ENCODE results near the gene CFAP77.

Gene CFAP77

GRCh38 chr9:132597073-132597775 lies 187.2 kb downstream of the CFAP77 start:
- DNase-seq (ENCODE audit: low spot score) = no peak

- DNase-seq (ENCODE audit: low spot score) = no peak
Observed at GRCh38 chr9:132600326-132600984, 190.4 kb downstream of the CFAP77 start.

- no peak for DNase-seq (ENCODE audit: low spot score)
Observed at GRCh38 chr9:132602207-132602606, 192.2 kb downstream of the CFAP77 start.

GRCh38 chr9:132605387-132605786 lies 195.4 kb downstream of the CFAP77 start:
- no peak for DNase-seq (ENCODE audit: low spot score)

GRCh38 chr9:132606066-132606465 lies 196.1 kb downstream of the CFAP77 start:
- DNase-seq (ENCODE audit: low spot score) = no peak

- DNase-seq (ENCODE audit: low spot score) = no peak
Observed at GRCh38 chr9:132609184-132609583, 199.2 kb downstream of the CFAP77 start.

GRCh38 chr9:132609829-132610228 lies 199.8 kb downstream of the CFAP77 start:
- no peak for DNase-seq (ENCODE audit: low spot score)

GRCh38 chr9:132610661-132611060 lies 200.7 kb downstream of the CFAP77 start:
- no peak for DNase-seq (ENCODE audit: low spot score)

GRCh38 chr9:132614324-132614723 lies 204.3 kb downstream of the CFAP77 start:
- no peak for DNase-seq (ENCODE audit: low spot score)

- no peak for DNase-seq (ENCODE audit: low spot score)
Observed at GRCh38 chr9:132615774-132616173, 205.8 kb downstream of the CFAP77 start.

- DNase-seq (ENCODE audit: low spot score) = no peak
Observed at GRCh38 chr9:132616725-132617124, 206.7 kb downstream of the CFAP77 start.

GRCh38 chr9:132622159-132622558 lies 212.1 kb downstream of the CFAP77 start:
- no peak for DNase-seq (ENCODE audit: low spot score)

Data from CD4-positive, alpha-beta T cell treated with Interleukin-2 at 100 ng/mL for 4 hours (primary cell).